ENCODE results near the gene FASLG.

The FASLG gene

GRCh38 chr1:172713466-172713865 is 54.6 kb downstream of the FASLG start:
- H2AFZ ChIP-seq (ENCODE audit: low read length), result no peak overlapping the region
- no peaks in the 10 kb centered on the region for H3K9me3 ChIP-seq (ENCODE audit: low read length)
- H3K4me1 ChIP-seq (ENCODE audit: insufficient read depth, low read length, severe bottlenecking), result no peaks in the 10 kb centered on the region
- H3K9me2 ChIP-seq (ENCODE audit: low read depth, low read length), result no peaks in the 10 kb centered on the region
- TF ChIP-seq CTCF (IDR thresholded peaks at IDR 0.05; ENCODE audit: low read length) (no peak), EZH2 (IDR thresholded peaks at IDR 0.05; ENCODE audit: borderline replicate concordance, low read length) (no peak)
- no peak overlapping the region for H3K9ac ChIP-seq (ENCODE audit: low read length)
- no peak overlapping the region for H3K4me3 ChIP-seq (ENCODE audit: low read depth, low read length, poor library complexity, severe bottlenecking)
- H3F3A ChIP-seq (ENCODE audit: insufficient read depth, low read length), result no peaks in the 10 kb centered on the region
- no peaks in the 10 kb centered on the region for H3K79me2 ChIP-seq (ENCODE audit: insufficient read depth, low read length)
- no peak overlapping the region for H3K4me2 ChIP-seq (ENCODE audit: low read length)
- no peaks in the 10 kb centered on the region for H3K36me3 ChIP-seq (ENCODE audit: insufficient read depth, low read length)
- H3K27me3 ChIP-seq (ENCODE audit: insufficient read depth, low read length), result no peaks in the 10 kb centered on the region
- H4K20me1 ChIP-seq (ENCODE audit: insufficient read depth, low read length), result no peaks in the 10 kb centered on the region
- H3K27ac ChIP-seq (ENCODE audit: low read depth, low read length, poor library complexity, severe bottlenecking), result no peak overlapping the region
